Measurements from ENCODE around the gene MRGPRX3. TPM values are rescaled to one million over a fixed set of nuclear protein-coding genes. Genes with fewer than 3 reads are reported as not detected.
A peak's percentile ranks its signal among the peaks of the same experiment; 100 is the strongest.

MRGPRX3 gene
- total and polyA plus RNA-seq, 2 of the 13 experiments (the other 11 are each of a cell fraction or from before 2014, with no cell fraction given): 0.53 TPM; not detected in 1

GRCh38 chr11:18105802-18106574 lies 26.4 kb upstream of the MRGPRX3 start, which contains the start of gene SAAL1 (continued):
- TF ChIP-seq ZNF503 (CRISPR knock-in tag; IDR thresholded peaks at IDR 0.05): no peak; the same call in 1 of the 2 replicates
- 0 out of 2 replicates have a peak, but pooled peaks have one; percentile 34 for TF ChIP-seq ZNF414 (CRISPR knock-in tag; IDR thresholded peaks at IDR 0.05)
- peak; percentile 80 for TF ChIP-seq ZBTB38 (CRISPR knock-in tag; IDR thresholded peaks at IDR 0.05)
- peak; percentile 75 for TF ChIP-seq MED1 (CRISPR knock-in tag; IDR thresholded peaks at IDR 0.05)
- peak; percentile 62; the same call in 1 of the 2 replicates for TF ChIP-seq ZNF362 (CRISPR knock-in tag; IDR thresholded peaks at IDR 0.05; ENCODE audit: borderline replicate concordance)
- TF ChIP-seq ZNF264 (CRISPR knock-in tag; IDR thresholded peaks at IDR 0.05): 0 out of 2 replicates have a peak, but pooled peaks have one; percentile 35
- TF ChIP-seq ZNF335 (CRISPR knock-in tag; IDR thresholded peaks at IDR 0.05): 0 out of 2 replicates have a peak, but pooled peaks have one; percentile 30
- peak; percentile 86 for TF ChIP-seq YEATS2 (CRISPR knock-in tag; IDR thresholded peaks at IDR 0.05; ENCODE audit: borderline replicate concordance)
- TF ChIP-seq CBX5 (CRISPR knock-in tag; IDR thresholded peaks at IDR 0.05; ENCODE audit: borderline replicate concordance): peak; percentile 72; the same call in 1 of the 2 replicates
- no peak for TF ChIP-seq ZBTB4 (CRISPR knock-in tag; IDR thresholded peaks at IDR 0.05; ENCODE audit: borderline replicate concordance)
- no peak for TF ChIP-seq ZFP41 (CRISPR knock-in tag; IDR thresholded peaks at IDR 0.05; ENCODE audit: borderline replicate concordance)
- TF ChIP-seq, protein P1, sequence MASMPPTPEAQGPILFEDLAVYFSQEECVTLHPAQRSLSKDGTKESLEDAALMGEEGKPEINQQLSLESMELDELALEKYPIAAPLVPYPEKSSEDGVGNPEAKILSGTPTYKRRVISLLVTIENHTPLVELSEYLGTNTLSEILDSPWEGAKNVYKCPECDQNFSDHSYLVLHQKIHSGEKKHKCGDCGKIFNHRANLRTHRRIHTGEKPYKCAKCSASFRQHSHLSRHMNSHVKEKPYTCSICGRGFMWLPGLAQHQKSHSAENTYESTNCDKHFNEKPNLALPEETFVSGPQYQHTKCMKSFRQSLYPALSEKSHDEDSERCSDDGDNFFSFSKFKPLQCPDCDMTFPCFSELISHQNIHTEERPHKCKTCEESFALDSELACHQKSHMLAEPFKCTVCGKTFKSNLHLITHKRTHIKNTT (CRISPR knock-in tag; IDR thresholded peaks at IDR 0.05): no peak
- peak; percentile 93 for TF ChIP-seq ETV5 (CRISPR knock-in tag; IDR thresholded peaks at IDR 0.05; ENCODE audit: borderline replicate concordance)
- peak; percentile 97 to 98 for TF ChIP-seq HMGXB4 (CRISPR knock-in tag; IDR thresholded peaks at IDR 0.05; ENCODE audit: borderline replicate concordance in 1 of 2, low read depth in 1 of 2)
- TF ChIP-seq REPIN1 (CRISPR knock-in tag; IDR thresholded peaks at IDR 0.05; ENCODE audit: borderline replicate concordance, low read depth): peak; percentile 38; the same call in 1 of the 2 replicates
- no peak for TF ChIP-seq CBX2 (IDR thresholded peaks at IDR 0.05; ENCODE audit: low read depth, low read length)
- no peak for TF ChIP-seq CBX2 (CRISPR knock-in tag; IDR thresholded peaks at IDR 0.05; ENCODE audit: low read depth)

Data from HepG2 (cell line).